RWPE2 (cell line): ENCODE data around the gene POLR1F.

Experiments used
- ATAC-seq: fragments of 200-7000 bp; cut with Tn5 transposase; 3 replicates; pipeline ENCODE4 v1.9.1; 2021; ENCODE audit warnings: low read depth
- DNase-seq: peaks from one replicate; pipeline ENCODE4 v3.0.0-alpha.2; 2020; ENCODE audit warnings: low spot score
- H3K27ac ChIP-seq: fragments of 450-650 bp; 2 replicates; pipeline ENCODE4 v1.5.1; 2017; ENCODE audit warnings: mild to moderate bottlenecking; ENCODE audit not compliant: poor library complexity, severe bottlenecking
- H3K27me3 ChIP-seq: fragments of 250-450 bp; sonication (Bioruptor Pico); 2 replicates; pipeline ENCODE4 v1.5.1; 2021; ENCODE audit warnings: mild to moderate bottlenecking, moderate library complexity; ENCODE audit not compliant: insufficient read depth, poor library complexity, severe bottlenecking
- H3K36me3 ChIP-seq: fragments of 250-450 bp; sonication (Bioruptor Pico); 2 replicates; pipeline ENCODE4 v1.5.1; 2020; ENCODE audit warnings: low read depth, mild to moderate bottlenecking, moderate library complexity
- H3K4me1 ChIP-seq: fragments of 250-450 bp; sonication (Bioruptor Pico); 2 replicates; pipeline ENCODE4 v1.5.1; 2021; ENCODE audit warnings: mild to moderate bottlenecking, moderate library complexity; ENCODE audit not compliant: insufficient read depth, poor library complexity, severe bottlenecking
- H3K4me3 ChIP-seq: fragments of 250-450 bp; sonication (Bioruptor Pico); 2 replicates; pipeline ENCODE4 v1.5.1; 2021; ENCODE audit warnings: mild to moderate bottlenecking, moderate library complexity; ENCODE audit not compliant: severe bottlenecking
- H3K9me3 ChIP-seq: fragments of 250-450 bp; sonication (Bioruptor Pico); 2 replicates; pipeline ENCODE4 v1.5.1; 2021; ENCODE audit warnings: mild to moderate bottlenecking, moderate library complexity; ENCODE audit not compliant: severe bottlenecking
- TF ChIP-seq, protein P1 (sequence below): fragments of 450-650 bp; IDR thresholded peaks from one replicate; pipeline ENCODE4 v1.5.1; 2017; ENCODE audit warnings: mild to moderate bottlenecking, moderate library complexity; ENCODE audit not compliant: poor library complexity, severe bottlenecking

POLR1F gene

GRCh38 chr7:19708397-19709248, at the start of gene POLR1F:
POLR1F (minus strand) TSS chr7:19709037; CDS start chr7:19709016, 21 bp downstream.
- Histone ChIP-seq H3K27ac (peak within 1 kb of the TSS; percentile 12), H3K4me3 (peak within 1 kb of the TSS; percentile 57), H3K36me3 (peaks cover 7% of the 10 kb centered on the region), H3K27me3 (no peaks in the 10 kb centered on the region), H3K4me1 (peaks cover 10% of the 10 kb centered on the region), H3K9me3 (no peaks in the 10 kb centered on the region)
- TF ChIP-seq, protein P1, sequence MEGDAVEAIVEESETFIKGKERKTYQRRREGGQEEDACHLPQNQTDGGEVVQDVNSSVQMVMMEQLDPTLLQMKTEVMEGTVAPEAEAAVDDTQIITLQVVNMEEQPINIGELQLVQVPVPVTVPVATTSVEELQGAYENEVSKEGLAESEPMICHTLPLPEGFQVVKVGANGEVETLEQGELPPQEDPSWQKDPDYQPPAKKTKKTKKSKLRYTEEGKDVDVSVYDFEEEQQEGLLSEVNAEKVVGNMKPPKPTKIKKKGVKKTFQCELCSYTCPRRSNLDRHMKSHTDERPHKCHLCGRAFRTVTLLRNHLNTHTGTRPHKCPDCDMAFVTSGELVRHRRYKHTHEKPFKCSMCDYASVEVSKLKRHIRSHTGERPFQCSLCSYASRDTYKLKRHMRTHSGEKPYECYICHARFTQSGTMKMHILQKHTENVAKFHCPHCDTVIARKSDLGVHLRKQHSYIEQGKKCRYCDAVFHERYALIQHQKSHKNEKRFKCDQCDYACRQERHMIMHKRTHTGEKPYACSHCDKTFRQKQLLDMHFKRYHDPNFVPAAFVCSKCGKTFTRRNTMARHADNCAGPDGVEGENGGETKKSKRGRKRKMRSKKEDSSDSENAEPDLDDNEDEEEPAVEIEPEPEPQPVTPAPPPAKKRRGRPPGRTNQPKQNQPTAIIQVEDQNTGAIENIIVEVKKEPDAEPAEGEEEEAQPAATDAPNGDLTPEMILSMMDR: peak; percentile 92
- DNase-seq (peak; percentile 92), ATAC-seq (peak; percentile 87)

DNA sequence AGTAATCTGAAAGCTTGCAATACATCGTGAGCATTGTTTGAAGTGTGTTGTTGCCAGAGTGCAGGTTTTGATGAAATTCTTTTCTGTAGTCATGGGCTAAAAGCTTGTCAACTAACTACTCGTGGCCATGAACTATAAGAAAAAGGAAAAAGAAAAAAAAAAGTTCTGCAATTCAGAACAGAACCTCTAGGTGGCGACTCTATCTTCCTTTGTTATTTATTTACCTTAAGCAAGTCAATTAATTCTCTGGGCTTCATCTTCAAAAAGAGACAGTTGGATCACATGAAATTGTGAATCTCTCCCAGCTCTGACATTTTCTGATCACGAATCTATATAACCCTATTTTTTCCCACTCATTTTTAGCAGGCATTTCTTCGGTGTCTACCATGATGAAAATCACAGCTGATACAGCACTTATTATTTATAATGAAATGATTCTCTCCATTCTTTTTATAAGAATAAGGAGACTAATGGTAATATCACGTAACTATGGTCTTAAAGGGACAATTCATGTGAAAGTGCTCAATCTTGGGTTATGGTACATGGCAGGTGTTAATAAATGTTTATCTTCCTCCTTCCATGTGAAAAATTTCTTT, 45.8 kb upstream of the POLR1F start:
- Histone ChIP-seq H3K27me3 (no peaks in the 10 kb centered on the region), H3K36me3 (no peaks in the 10 kb centered on the region), H3K27ac (no peak overlapping the region), H3K4me1 (no peaks in the 10 kb centered on the region), H3K4me3 (no peak overlapping the region), H3K9me3 (no peaks in the 10 kb centered on the region)
- TF ChIP-seq, protein P1: peak; percentile 86
- DNase-seq (no peak), ATAC-seq (no peak)

GRCh38 chr7:19752020-19752419, 43.2 kb upstream of the POLR1F start:
- ATAC-seq (no peak), DNase-seq (no peak)
- H3K27ac ChIP-seq: no peak overlapping the region
- H3K9me3 ChIP-seq: no peaks in the 10 kb centered on the region
- no peaks in the 10 kb centered on the region for H3K36me3 ChIP-seq
- no peaks in the 10 kb centered on the region for H3K4me1 ChIP-seq
- TF ChIP-seq, protein P1: no peak
- no peak overlapping the region for H3K4me3 ChIP-seq
- no peaks in the 10 kb centered on the region for H3K27me3 ChIP-seq

GRCh38 chr7:19749658-19750057, 40.8 kb upstream of the POLR1F start:
- H3K4me1 ChIP-seq: no peaks in the 10 kb centered on the region
- no peak for DNase-seq
- ATAC-seq: peak; percentile 68; the same call in 2 of the 3 replicates
- H3K9me3 ChIP-seq: no peaks in the 10 kb centered on the region
- TF ChIP-seq, protein P1: no peak
- H3K4me3 ChIP-seq: no peak overlapping the region
- H3K36me3 ChIP-seq: no peaks in the 10 kb centered on the region
- H3K27me3 ChIP-seq: no peaks in the 10 kb centered on the region
- no peak overlapping the region for H3K27ac ChIP-seq
